ENCODE data around the gene GOLGA6L2. TPM values are rescaled to one million over a fixed set of nuclear protein-coding genes. Genes with fewer than 3 reads are reported as not detected.

The GOLGA6L2 gene, protein sequence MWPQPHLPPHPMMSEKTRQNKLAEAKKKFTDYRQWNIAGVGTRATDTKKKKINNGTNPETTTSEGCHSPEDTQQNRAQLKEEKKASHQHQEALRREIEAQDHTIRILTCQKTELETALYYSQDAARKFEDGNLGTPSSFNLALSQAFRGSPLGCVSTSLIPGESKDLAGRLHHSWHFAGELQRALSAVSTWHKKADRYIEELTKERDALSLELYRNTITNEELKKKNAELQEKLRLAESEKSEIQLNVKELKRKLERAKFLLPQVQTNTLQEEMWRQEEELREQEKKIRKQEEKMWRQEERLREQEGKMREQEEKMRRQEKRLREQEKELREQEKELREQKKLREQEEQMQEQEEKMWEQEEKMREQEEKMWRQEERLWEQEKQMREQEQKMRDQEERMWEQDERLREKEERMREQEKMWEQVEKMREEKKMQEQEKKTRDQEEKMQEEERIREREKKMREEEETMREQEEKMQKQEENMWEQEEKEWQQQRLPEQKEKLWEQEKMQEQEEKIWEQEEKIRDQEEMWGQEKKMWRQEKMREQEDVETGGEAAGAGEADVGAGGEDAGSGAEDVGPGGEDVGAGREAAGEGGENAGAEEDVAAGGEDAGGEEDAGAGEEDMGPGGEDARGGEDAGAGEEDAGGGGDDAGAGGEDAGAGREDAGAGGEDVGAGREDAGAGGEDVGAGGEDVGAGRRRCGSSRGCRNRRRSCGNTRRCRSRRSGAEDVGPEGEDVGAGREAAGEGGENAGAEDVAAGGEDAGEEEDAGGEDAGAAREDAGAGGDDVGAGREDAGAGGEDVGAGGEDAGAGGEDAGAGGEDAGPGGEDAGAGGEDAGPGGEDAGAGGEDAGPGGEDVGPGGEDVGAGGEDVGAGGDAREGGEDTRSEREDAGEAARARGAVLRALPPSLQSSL
- not detected in 2 replicates for total RNA-seq

DNA sequence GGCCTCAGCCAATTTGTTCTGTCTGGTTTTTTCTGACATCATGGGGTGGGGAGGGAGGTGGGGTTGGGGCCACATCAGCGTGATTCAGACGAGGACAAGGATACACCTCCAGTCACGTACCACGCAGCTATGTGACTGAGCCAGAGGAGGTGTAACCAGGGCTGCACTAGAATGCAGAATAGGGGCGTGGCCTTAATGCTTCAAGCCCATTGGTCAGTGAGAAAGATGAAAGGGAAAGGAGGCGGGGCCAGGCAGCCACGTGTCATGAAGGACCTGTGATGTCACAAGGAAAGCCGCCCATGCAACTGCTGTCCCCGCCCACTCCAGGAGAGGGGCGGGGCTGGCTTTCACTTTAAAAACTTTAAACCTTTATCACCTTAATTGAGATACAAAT lies at the start of gene GOLGA6L2:
TSS of gene GOLGA6L2 (minus strand) at position 137 of the 394 bp plus-strand sequence. CDS start at position 75, 62 bp downstream.

Other genes with a start within 250 kb of the GOLGA6L2 start
- gene GOLGA6L26, start 113.0 kb downstream of the GOLGA6L2 start, total RNA-seq = not detected in 2 replicates
- under 0.01 and 0.06 TPM in 2 replicates for gene GOLGA8S, start 92.5 kb downstream of the GOLGA6L2 start, total RNA-seq
- 0.06 TPM in 1 of 2 replicates, not detected in the other for gene MKRN3, start 118.4 kb upstream of the GOLGA6L2 start, total RNA-seq
- gene MAGEL2, start 200.6 kb upstream of the GOLGA6L2 start, total RNA-seq = 0.06 TPM in 1 of 2 replicates, not detected in the other
- gene NDN, start 240.1 kb upstream of the GOLGA6L2 start, total RNA-seq = 39.4 and 42.4 TPM in 2 replicates

All from aortic smooth muscle cell (primary cell).